HepG2 (cell line): ENCODE results near the gene PRR19. TPM values are rescaled to one million over a fixed set of nuclear protein-coding genes. Genes with fewer than 3 reads are reported as not detected.

ENCODE experiments used
- DZIP1 ChIP-seq: sonication (generic); formaldehyde crosslinking; IDR thresholded peaks from 2 replicates; pipeline ENCODE4 v1.5.0; 2020; ENCODE audit warnings: mild to moderate bottlenecking, missing genetic modification reagents
- FOXO4 ChIP-seq: sonication (generic); formaldehyde crosslinking; conservative IDR thresholded peaks from 2 replicates; pipeline ENCODE4 v1.8.1; 2023; ENCODE audit warnings: missing genetic modification reagents
- NCOA2 ChIP-seq: sonication (generic); formaldehyde crosslinking; IDR thresholded peaks from 2 replicates; pipeline ENCODE4 v1.8.0; 2022; ENCODE audit warnings: inconsistent platforms
- POLR2A ChIP-seq, 2 experiments: IDR thresholded peaks; 2 replicates each; pipeline ENCODE4 v1.6.1; 2011; ENCODE audit warnings: low read depth in 2 of 2, low read length in 2 of 2, mild to moderate bottlenecking in 1 of 2, moderate library complexity in 1 of 2; ENCODE audit not compliant: insufficient read depth in 1 of 2
- SOX6 ChIP-seq, 2 experiments: fragments of 450-650 bp in 1 of 2; sonication (generic) in 1 of 2; formaldehyde crosslinking in 1 of 2; IDR thresholded peaks; 2 replicates each; pipeline versions ENCODE4 v1.4.0 to v1.6.1; 2017 to 2020; ENCODE audit warnings: antibody characterized with exemption in 1 of 2, mild to moderate bottlenecking in 1 of 2, missing genetic modification reagents in 1 of 2
- SP2 ChIP-seq: sonication (generic); formaldehyde crosslinking; IDR thresholded peaks from 2 replicates; pipeline ENCODE4 v1.5.1; 2020; ENCODE audit warnings: mild to moderate bottlenecking, missing genetic modification reagents
- TBL1XR1 ChIP-seq: fragments of 150-350 bp; IDR thresholded peaks from 2 replicates; pipeline ENCODE4 v1.6.1; 2014; ENCODE audit warnings: borderline replicate concordance, low read length; ENCODE audit not compliant: partially characterized antibody
- TBP ChIP-seq: sonication (generic); formaldehyde crosslinking; IDR thresholded peaks from 2 replicates; pipeline ENCODE4 v1.5.0; 2020; ENCODE audit warnings: missing genetic modification reagents
- TRAFD1 ChIP-seq: sonication (generic); formaldehyde crosslinking; IDR thresholded peaks from 2 replicates; pipeline ENCODE4 v1.5.1; 2020; ENCODE audit warnings: missing genetic modification reagents, mild to moderate bottlenecking, borderline replicate concordance
- ZMYM4 ChIP-seq: sonication (generic); formaldehyde crosslinking; IDR thresholded peaks from 2 replicates; pipeline ENCODE4 v1.8.1; 2023; ENCODE audit warnings: mild to moderate bottlenecking, missing genetic modification reagents
- ZNF318 ChIP-seq: sonication (generic); formaldehyde crosslinking; IDR thresholded peaks from 2 replicates; pipeline ENCODE4 v1.4.0; 2020; ENCODE audit warnings: mild to moderate bottlenecking, missing genetic modification reagents
- ZSCAN31 ChIP-seq: sonication (generic); formaldehyde crosslinking; IDR thresholded peaks from 2 replicates; pipeline ENCODE4 v1.5.0; 2020; ENCODE audit warnings: low read depth, mild to moderate bottlenecking, missing genetic modification reagents
- polyA plus RNA-seq, 8 experiments: library from polyadenylated mRNA; depleted of rRNA in 3 of 8; stranded (reverse) in 7 of 8; unstranded in 1 of 8; fragments of >200 nt; fragmentation: Illumina TruSeq in 4 of 8; extraction: Trizol in 4 of 8; gene quantifications; 2 replicates each; pipeline versions ENCODE4 v1.2.1 to v1.2.3, GENCODE V29; 2011 to 2016; ENCODE audit warnings: low read depth in 4 of 8, missing spikeins in 1 of 8, mixed read lengths in 1 of 8; ENCODE audit not compliant: insufficient read depth in 1 of 8
- total RNA-seq, 5 experiments: library from RNA; depleted of rRNA; stranded (reverse); fragments of >200 nt; fragmentation: Illumina TruSeq; extraction: Trizol; gene quantifications; 2 replicates each; pipeline ENCODE4 v1.2.3, GENCODE V29; 2016; ENCODE audit warnings: low read depth in 1 of 5

The PRR19 gene
- total and polyA plus RNA-seq, 2 of the 13 experiments (the other 11 are each of a cell fraction or from before 2014, with no cell fraction given), result 0.21 to 0.33 TPM

- TF ChIP-seq ZNF318, result peak; percentile 23; the same call in 1 of the 2 replicates
- TF ChIP-seq SP2 (CRISPR knock-in tag), result peak; percentile 86
- TF ChIP-seq POLR2A (IDR thresholded peaks at IDR 0.05; ENCODE audit: insufficient read depth in 1 of 2, low read depth in 2 of 2, low read length in 2 of 2), result peak; percentile 70 to 92
- no peak for TF ChIP-seq SOX6 (IDR thresholded peaks at IDR 0.05)
- no peak for TF ChIP-seq SOX6 (CRISPR knock-in tag; IDR thresholded peaks at IDR 0.05)
- TF ChIP-seq ZMYM4 (CRISPR knock-in tag), result 0 out of 2 replicates have a peak, but pooled peaks have one; percentile 46
- TF ChIP-seq ZSCAN31 (CRISPR knock-in tag), result no peak; the same call in 1 of the 2 replicates
- TF ChIP-seq FOXO4, result no peak
- TF ChIP-seq TRAFD1, result no peak
- no peak for TF ChIP-seq DZIP1 (CRISPR knock-in tag)
- peak; percentile 27 for TF ChIP-seq TBL1XR1
- TF ChIP-seq NCOA2 (CRISPR knock-in tag), result no peak
- no peak for TF ChIP-seq TBP (CRISPR knock-in tag)
Measured at GRCh38 chr19:42254850-42255765, 46.8 kb upstream of the PRR19 start, which contains the start of gene ERF (continued).
